Raji (cell line): Measurements from ENCODE around the gene SEC23A.

Experiments used
- POLR2A ChIP-seq: IDR thresholded peaks from 2 replicates; pipeline ENCODE4 v1.6.1; 2011; ENCODE audit warnings: low read depth, low read length, control low read depth; ENCODE audit not compliant: insufficient read depth

SEC23A gene

GRCh38 chr14:39094515-39094914 is 8.5 kb downstream of the SEC23A start:
- no peak for TF ChIP-seq POLR2A

- no peak for TF ChIP-seq POLR2A
Observed at GRCh38 chr14:39091716-39092115, 11.3 kb downstream of the SEC23A start.

GRCh38 chr14:39090548-39091111 is 12.4 kb downstream of the SEC23A start:
- no peak for TF ChIP-seq POLR2A

- no peak for TF ChIP-seq POLR2A
Observed at GRCh38 chr14:39087493-39087892, 15.5 kb downstream of the SEC23A start.

GRCh38 chr14:39085933-39086332 is 17.1 kb downstream of the SEC23A start:
- no peak for TF ChIP-seq POLR2A

GRCh38 chr14:39083127-39083526 is 19.9 kb downstream of the SEC23A start:
- TF ChIP-seq POLR2A: no peak

GRCh38 chr14:39080886-39081285 is 22.1 kb downstream of the SEC23A start:
- no peak for TF ChIP-seq POLR2A

- no peak for TF ChIP-seq POLR2A
Observed at GRCh38 chr14:39071096-39071495, 31.9 kb downstream of the SEC23A start.

- TF ChIP-seq POLR2A: no peak
Observed at GRCh38 chr14:39069923-39070322, 33.1 kb downstream of the SEC23A start.

- no peak for TF ChIP-seq POLR2A
Observed at GRCh38 chr14:39060818-39061437, 42.1 kb downstream of the SEC23A start.

- no peak for TF ChIP-seq POLR2A
Observed at GRCh38 chr14:39055786-39056474, 47.1 kb downstream of the SEC23A start.

GRCh38 chr14:39050389-39050788 is 52.6 kb downstream of the SEC23A start:
- TF ChIP-seq POLR2A: no peak

- no peak for TF ChIP-seq POLR2A
Observed at GRCh38 chr14:39043352-39043943, 59.6 kb downstream of the SEC23A start.

- TF ChIP-seq POLR2A: no peak
Observed at GRCh38 chr14:39040529-39040928, 62.5 kb downstream of the SEC23A start.

GRCh38 chr14:39038542-39038941 is 64.5 kb downstream of the SEC23A start:
- no peak for TF ChIP-seq POLR2A

GRCh38 chr14:39036760-39037159 is 66.3 kb downstream of the SEC23A start:
- TF ChIP-seq POLR2A: no peak
